ENCODE measurements around the gene SLC35E1. TPM values are rescaled to one million over a fixed set of nuclear protein-coding genes. Genes with fewer than 3 reads are reported as not detected.
"Not testable (repeated sequence)": the region's sequence is repeated elsewhere in the genome, so short reads cannot be mapped to it uniquely, and the experiment has no call there.

The SLC35E1 gene
- total RNA-seq, 1 donor from 2014 or later = 21.6 TPM

DNA sequence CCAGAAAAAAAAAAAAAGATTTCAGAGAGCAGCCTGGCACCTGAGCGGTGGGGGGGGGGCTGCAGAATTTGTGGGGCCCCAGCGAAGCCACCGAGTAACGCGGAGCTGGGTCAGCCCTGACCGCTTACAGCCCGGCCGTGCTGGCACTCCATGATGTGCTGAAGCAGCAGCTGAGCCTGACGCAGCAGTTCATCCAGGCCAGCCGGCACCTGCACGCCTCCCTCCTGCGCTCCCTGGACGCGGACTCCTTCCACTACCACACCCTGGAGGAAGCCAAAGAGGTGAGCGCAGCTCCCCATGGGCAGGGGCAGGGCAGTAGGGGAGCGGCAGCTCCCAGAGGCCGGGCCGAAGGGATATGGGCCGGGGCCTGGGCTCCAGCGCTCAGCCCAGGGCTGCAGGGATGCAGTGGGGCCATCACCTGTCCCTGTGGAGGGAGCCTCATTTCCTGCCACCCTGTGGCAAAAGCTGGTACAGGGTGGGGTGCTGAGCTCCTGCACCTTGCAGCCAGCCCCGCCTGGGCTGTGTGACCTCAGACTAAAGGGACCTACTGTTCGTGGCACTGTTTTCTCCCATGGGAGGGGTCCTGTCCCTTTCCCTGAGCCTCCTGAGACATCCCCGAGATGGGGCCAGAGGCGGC is 57.7 kb downstream of the SLC35E1 start:
- peaks cover 0 to 63% of the 10 kb centered on the region in 2 donors for H3K36me3 ChIP-seq
- DNase-seq (ENCODE audit: extremely low spot score in 2 of 2) = no peak
- intact Hi-C loops (cut with DNase I) = no loop called here

GRCh38 chr19:16512611-16513010 is 59.6 kb downstream of the SLC35E1 start:
- intact Hi-C loops (cut with DNase I) = not testable (repeated sequence)
- peaks cover 0 to 44% of the 10 kb centered on the region in 2 donors for H3K36me3 ChIP-seq

More for the DNA sequence above, 57.7 kb downstream of the SLC35E1 start:
- H3K27me3 ChIP-seq = no peaks in the 10 kb centered on the region
- H3K4me1 ChIP-seq = no peaks in the 10 kb centered on the region
- H3K9me3 ChIP-seq = no peaks in the 10 kb centered on the region
- H3K27ac ChIP-seq = no peak overlapping the region
- no peak overlapping the region for H3K4me3 ChIP-seq
- TF ChIP-seq, protein P1, sequence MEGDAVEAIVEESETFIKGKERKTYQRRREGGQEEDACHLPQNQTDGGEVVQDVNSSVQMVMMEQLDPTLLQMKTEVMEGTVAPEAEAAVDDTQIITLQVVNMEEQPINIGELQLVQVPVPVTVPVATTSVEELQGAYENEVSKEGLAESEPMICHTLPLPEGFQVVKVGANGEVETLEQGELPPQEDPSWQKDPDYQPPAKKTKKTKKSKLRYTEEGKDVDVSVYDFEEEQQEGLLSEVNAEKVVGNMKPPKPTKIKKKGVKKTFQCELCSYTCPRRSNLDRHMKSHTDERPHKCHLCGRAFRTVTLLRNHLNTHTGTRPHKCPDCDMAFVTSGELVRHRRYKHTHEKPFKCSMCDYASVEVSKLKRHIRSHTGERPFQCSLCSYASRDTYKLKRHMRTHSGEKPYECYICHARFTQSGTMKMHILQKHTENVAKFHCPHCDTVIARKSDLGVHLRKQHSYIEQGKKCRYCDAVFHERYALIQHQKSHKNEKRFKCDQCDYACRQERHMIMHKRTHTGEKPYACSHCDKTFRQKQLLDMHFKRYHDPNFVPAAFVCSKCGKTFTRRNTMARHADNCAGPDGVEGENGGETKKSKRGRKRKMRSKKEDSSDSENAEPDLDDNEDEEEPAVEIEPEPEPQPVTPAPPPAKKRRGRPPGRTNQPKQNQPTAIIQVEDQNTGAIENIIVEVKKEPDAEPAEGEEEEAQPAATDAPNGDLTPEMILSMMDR (IDR thresholded peaks at IDR 0.05) = no peak
- no peak for TF ChIP-seq POLR2AphosphoS5 (IDR thresholded peaks at IDR 0.05; ENCODE audit: insufficient read depth in 1 of 2, low read depth in 1 of 2)
- TF ChIP-seq POLR2A (IDR thresholded peaks at IDR 0.05) = no peak

GRCh38 chr19:16509141-16510061 is 62.8 kb downstream of the SLC35E1 start:
- no peak overlapping the region for H3K4me3 ChIP-seq
- H3K27ac ChIP-seq = no peak overlapping the region

More at GRCh38 chr19:16512611-16513010, 59.6 kb downstream of the SLC35E1 start:
- not testable (repeated sequence) for H3K27me3 ChIP-seq; DNase-seq (ENCODE audit: extremely low spot score in 2 of 2); H3K9me3 ChIP-seq; H3K4me3 ChIP-seq; H3K4me1 ChIP-seq; H3K27ac ChIP-seq

GRCh38 chr19:16508546-16508945 is 63.7 kb downstream of the SLC35E1 start:
- Histone ChIP-seq H3K36me3 (peaks cover 0 to 43% of the 10 kb centered on the region in 2 donors), H3K9me3 (no peaks in the 10 kb centered on the region), H3K4me1 (no peaks in the 10 kb centered on the region), H3K27me3 (no peaks in the 10 kb centered on the region), H3K4me3 (no peak overlapping the region), H3K27ac (no peak overlapping the region)
- TF ChIP-seq POLR2AphosphoS5 (IDR thresholded peaks at IDR 0.05; ENCODE audit: insufficient read depth in 1 of 2, low read depth in 1 of 2) (no peak), POLR2A (IDR thresholded peaks at IDR 0.05) (no peak)
- TF ChIP-seq, protein P1 (IDR thresholded peaks at IDR 0.05) = no peak
- intact Hi-C loops (cut with DNase I) = no loop called here
- no peak for DNase-seq (ENCODE audit: extremely low spot score in 2 of 2)

More at GRCh38 chr19:16509141-16510061, 62.8 kb downstream of the SLC35E1 start:
- Histone ChIP-seq H3K27me3 (no peaks in the 10 kb centered on the region), H3K4me1 (no peaks in the 10 kb centered on the region), H3K36me3 (peaks cover 0 to 37% of the 10 kb centered on the region in 2 donors), H3K9me3 (no peaks in the 10 kb centered on the region)
- no peak for TF ChIP-seq POLR2AphosphoS5 (IDR thresholded peaks at IDR 0.05; ENCODE audit: insufficient read depth in 1 of 2, low read depth in 1 of 2)
- TF ChIP-seq POLR2A (IDR thresholded peaks at IDR 0.05) = no peak
- TF ChIP-seq, protein P1 (IDR thresholded peaks at IDR 0.05) = no peak
- DNase-seq (ENCODE audit: extremely low spot score in 2 of 2) = no peak
- intact Hi-C loops (cut with DNase I) = no loop called here

DNA sequence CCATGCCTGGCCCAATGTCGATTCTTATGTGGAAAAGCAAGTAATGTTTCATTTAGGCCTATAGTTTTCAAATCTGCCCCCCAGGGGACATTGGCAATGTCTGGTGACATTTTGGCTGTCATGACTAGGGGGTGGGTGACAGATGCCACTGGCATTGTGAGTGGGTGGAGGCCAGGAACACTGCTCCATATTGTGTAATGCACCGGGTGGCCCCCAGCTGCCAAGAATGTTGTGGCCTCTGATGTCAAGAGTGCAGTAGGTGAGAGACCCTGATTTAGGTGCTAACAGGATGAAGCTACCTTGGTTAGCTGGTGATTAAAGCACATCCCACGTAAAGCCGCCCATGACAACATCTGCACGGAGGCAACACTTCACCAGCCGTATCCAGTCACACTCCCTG is 65.3 kb downstream of the SLC35E1 start:
- H3K4me1 ChIP-seq = no peaks in the 10 kb centered on the region
- no peak for DNase-seq (ENCODE audit: extremely low spot score in 2 of 2)
- H3K9me3 ChIP-seq = no peaks in the 10 kb centered on the region
- H3K27ac ChIP-seq = no peak overlapping the region
- TF ChIP-seq POLR2A (IDR thresholded peaks at IDR 0.05) = no peak
- TF ChIP-seq POLR2AphosphoS5 (IDR thresholded peaks at IDR 0.05; ENCODE audit: insufficient read depth in 1 of 2, low read depth in 1 of 2) = no peak
- TF ChIP-seq, protein P1 (IDR thresholded peaks at IDR 0.05) = no peak
- H3K4me3 ChIP-seq = no peak overlapping the region
- H3K27me3 ChIP-seq = no peaks in the 10 kb centered on the region
- peaks cover 0 to 36% of the 10 kb centered on the region in 2 donors for H3K36me3 ChIP-seq
- intact Hi-C loops (cut with DNase I) = no loop called here

DNA sequence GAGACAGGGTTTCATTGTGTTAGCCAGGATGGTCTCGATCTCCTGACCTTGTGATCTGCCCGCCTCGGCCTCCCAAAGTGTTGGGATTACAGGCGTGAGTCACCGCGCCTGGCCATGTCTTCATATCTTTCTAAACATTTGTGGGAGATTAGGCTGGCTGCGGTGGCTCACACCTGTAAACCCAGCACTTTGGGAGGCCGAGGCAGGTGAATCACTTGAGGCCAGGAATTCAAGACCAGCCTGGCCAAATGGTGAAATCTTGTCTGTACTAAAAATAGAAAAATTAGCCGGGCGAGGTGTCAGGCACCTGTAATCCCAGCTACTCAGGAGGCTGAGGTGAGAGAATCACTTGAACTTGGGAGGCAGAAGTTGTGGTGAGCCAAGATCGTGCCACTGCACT is 66.1 kb downstream of the SLC35E1 start:
- not testable (repeated sequence) for H3K9me3 ChIP-seq

More for the DNA sequence above, 66.1 kb downstream of the SLC35E1 start:
- DNase-seq (ENCODE audit: extremely low spot score in 2 of 2); H3K4me3 ChIP-seq; intact Hi-C loops (cut with DNase I); H3K27me3 ChIP-seq; H3K27ac ChIP-seq; H3K4me1 ChIP-seq: not testable (repeated sequence)
- peaks cover 0 to 28% of the 10 kb centered on the region in 2 donors for H3K36me3 ChIP-seq

All from vagina (tissue), 2 donors.